H9 (cell line): Measurements from ENCODE around the gene GJB2. TPM values are rescaled to one million over a fixed set of nuclear protein-coding genes. Genes with fewer than 3 reads are reported as not detected.

Experiments used
- DNase-seq: peaks from one replicate; pipeline ENCODE4 v3.0.0-alpha.2; 2017
- H2AFZ ChIP-seq: one replicate; pipeline ENCODE4 v1.6.1; 2013; ENCODE audit warnings: mild to moderate bottlenecking, low read length, control low read depth, moderate library complexity
- H2AK5ac ChIP-seq: 2 replicates; pipeline ENCODE4 v1.6.1; 2013; ENCODE audit warnings: low read length, control low read depth, mixed read lengths; ENCODE audit not compliant: insufficient read length
- H2BK120ac ChIP-seq: one replicate; pipeline ENCODE4 v1.6.1; 2013; ENCODE audit warnings: low read depth, mild to moderate bottlenecking, low read length, control low read depth, inconsistent platforms; ENCODE audit not compliant: poor library complexity, severe bottlenecking
- H2BK12ac ChIP-seq: 2 replicates; pipeline ENCODE4 v1.6.1; 2013; ENCODE audit warnings: low read length, control low read depth, mixed read lengths, low read depth; ENCODE audit not compliant: insufficient read length
- H2BK15ac ChIP-seq: 2 replicates; pipeline ENCODE4 v1.6.1; 2013; ENCODE audit warnings: low read depth, low read length, control low read depth
- H2BK20ac ChIP-seq: one replicate; pipeline ENCODE4 v1.6.1; 2013; ENCODE audit warnings: low read depth, mild to moderate bottlenecking, low read length, control low read depth, inconsistent platforms; ENCODE audit not compliant: poor library complexity, severe bottlenecking
- H2BK5ac ChIP-seq: 2 replicates; pipeline ENCODE4 v1.6.1; 2013; ENCODE audit warnings: low read length, control low read depth, mixed read lengths; ENCODE audit not compliant: insufficient read length
- H3K14ac ChIP-seq: 2 replicates; pipeline ENCODE4 v1.6.1; 2013; ENCODE audit warnings: low read length, control low read depth; ENCODE audit not compliant: insufficient read depth
- H3K18ac ChIP-seq: 2 replicates; pipeline ENCODE4 v1.6.1; 2013; ENCODE audit warnings: low read depth, mild to moderate bottlenecking, mixed read lengths, low read length, control low read depth; ENCODE audit not compliant: insufficient read length
- H3K23ac ChIP-seq: 2 replicates; pipeline ENCODE4 v1.6.1; 2013; ENCODE audit warnings: low read length, control low read depth, mixed read lengths, low read depth; ENCODE audit not compliant: insufficient read length
- H3K23me2 ChIP-seq: 2 replicates; pipeline ENCODE4 v1.6.1; 2013; ENCODE audit warnings: low read depth, mild to moderate bottlenecking, mixed read lengths, low read length, control low read depth; ENCODE audit not compliant: insufficient read length, poor library complexity, severe bottlenecking
- H3K27ac ChIP-seq: 2 replicates; pipeline ENCODE4 v1.5.1; 2013; ENCODE audit warnings: low read length, control low read depth, mixed read lengths, low read depth; ENCODE audit not compliant: insufficient read length
- H3K27me3 ChIP-seq: 2 replicates; pipeline ENCODE4 v1.6.1; 2013; ENCODE audit warnings: low read length, control low read depth, inconsistent platforms; ENCODE audit not compliant: insufficient read depth
- H3K4ac ChIP-seq: 2 replicates; pipeline ENCODE4 v1.6.1; 2013; ENCODE audit warnings: low read depth, mild to moderate bottlenecking, control low read depth, inconsistent platforms, low read length, moderate library complexity
- H3K4me1 ChIP-seq: 2 replicates; pipeline ENCODE4 v1.6.1; 2013; ENCODE audit warnings: low read length, control low read depth, inconsistent platforms; ENCODE audit not compliant: insufficient read depth
- H3K4me2 ChIP-seq: 2 replicates; pipeline ENCODE4 v1.6.1; 2013; ENCODE audit warnings: low read length, control low read depth, mixed read lengths; ENCODE audit not compliant: insufficient read length, insufficient read depth
- H3K56ac ChIP-seq: 2 replicates; pipeline ENCODE4 v1.6.1; 2013; ENCODE audit warnings: low read depth, mild to moderate bottlenecking, mixed read lengths, low read length, control low read depth; ENCODE audit not compliant: insufficient read length
- H3K79me1 ChIP-seq: 2 replicates; pipeline ENCODE4 v1.6.1; 2013; ENCODE audit warnings: low read depth, mild to moderate bottlenecking, moderate library complexity, low read length, control low read depth, inconsistent platforms; ENCODE audit not compliant: insufficient read depth, poor library complexity, severe bottlenecking
- H3K79me2 ChIP-seq: 2 replicates; pipeline ENCODE4 v1.6.1; 2013; ENCODE audit warnings: low read length, control low read depth, inconsistent platforms; ENCODE audit not compliant: insufficient read depth
- H3K9ac ChIP-seq: 2 replicates; pipeline ENCODE4 v1.6.1; 2013; ENCODE audit warnings: low read length, control low read depth, mixed read lengths; ENCODE audit not compliant: insufficient read length; ENCODE audit errors: extremely low read depth
- H3K9me3 ChIP-seq: one replicate; pipeline ENCODE4 v1.6.1; 2013; ENCODE audit warnings: low read depth, low read length, inconsistent platforms; ENCODE audit not compliant: control insufficient read depth
- H3T11ph ChIP-seq: one replicate; pipeline ENCODE4 v1.6.1; 2013; ENCODE audit warnings: mild to moderate bottlenecking, low read length, control low read depth, inconsistent platforms
- H4K20me1 ChIP-seq: one replicate; pipeline ENCODE4 v1.6.1; 2013; ENCODE audit not compliant: control insufficient read depth, insufficient read length, insufficient read depth
- H4K5ac ChIP-seq: 2 replicates; pipeline ENCODE4 v1.6.1; 2013; ENCODE audit warnings: low read depth, mild to moderate bottlenecking, mixed read lengths, low read length, control low read depth; ENCODE audit not compliant: insufficient read length
- H4K8ac ChIP-seq: replicated peaks from 2 replicates; pipeline ENCODE4 v1.6.1; 2013; ENCODE audit warnings: low read length, control low read depth, mixed read lengths, low read depth; ENCODE audit not compliant: insufficient read length
- H4K91ac ChIP-seq: 2 replicates; pipeline ENCODE4 v1.6.1; 2013; ENCODE audit warnings: low read depth, mild to moderate bottlenecking, moderate library complexity, mixed read lengths, low read length, control low read depth; ENCODE audit not compliant: insufficient read length
- H3K27ac Mint-ChIP-seq, 3 experiments: 2 replicates in 2 of 3; 3 replicates in 1 of 3; pipeline ENCODE4 v1.8.0; 2020 to 2021; ENCODE audit warnings: mixed read lengths in 3 of 3, mild to moderate bottlenecking in 1 of 3, moderate library complexity in 1 of 3
- H3K27me3 Mint-ChIP-seq: 2 replicates; pipeline ENCODE4 v1.8.0; 2021; ENCODE audit warnings: low read depth, mild to moderate bottlenecking, moderate library complexity, mixed read lengths
- H3K36me3 Mint-ChIP-seq, 3 experiments: 2 replicates in 2 of 3; 3 replicates in 1 of 3; pipeline ENCODE4 v1.8.0; 2020 to 2021; ENCODE audit warnings: low read depth in 3 of 3, mixed read lengths in 3 of 3; ENCODE audit not compliant: insufficient read depth in 1 of 3
- H3K4me1 Mint-ChIP-seq, 2 experiments: 2 replicates each; pipeline ENCODE4 v1.8.0; 2020; ENCODE audit warnings: mixed read lengths in 2 of 2
- H3K4me3 Mint-ChIP-seq, 2 experiments: 2 replicates in 1 of 2; 3 replicates in 1 of 2; pipeline ENCODE4 v1.8.0; 2020 to 2021; ENCODE audit warnings: mild to moderate bottlenecking in 2 of 2, mixed read lengths in 2 of 2, moderate library complexity in 1 of 2
- H3K9me3 Mint-ChIP-seq, 2 experiments: 2 replicates in 1 of 2; 3 replicates in 1 of 2; pipeline ENCODE4 v1.8.0; 2020; ENCODE audit warnings: mild to moderate bottlenecking in 2 of 2, mixed read lengths in 2 of 2, moderate library complexity in 1 of 2
- CTCF ChIP-seq: fragments of 200-600 bp; sonication (generic); conservative IDR thresholded peaks from 3 replicates; pipeline ENCODE4 v1.8.0; 2021; ENCODE audit warnings: antibody characterized with exemption, mild to moderate bottlenecking
- WGBS: extraction: QIAGEN DNeasy Blood & Tissue Kit; methylation state at CpG from one replicate; pipeline ENCODE4 v1.1.7; 2013; ENCODE audit warnings: missing lambda C conversion rate, low lambda C conversion rate, mixed read lengths; ENCODE audit not compliant: insufficient read length; ENCODE audit errors: extremely low coverage; 5-methylcytosine and 5-hydroxymethylcytosine counted together
- long read RNA-seq: library from polyadenylated mRNA; unstranded; transcript quantifications from one replicate; pipeline ENCODE4 v2.0.0, GENCODE V29; 2020
- total RNA-seq: library from RNA; stranded (reverse); gene quantifications from 2 replicates; pipeline ENCODE4 v1.2.1, GENCODE V29; 2021

Gene GJB2
- 0.28 and 0.59 TPM in 2 replicates for total RNA-seq
- long read RNA-seq, partial matches to known transcripts: 0 of 2 reads
- long read RNA-seq, other reads (novel, unspliced or antisense): 0 of 2 reads

- no peak within 1 kb of the TSS for H3K4ac ChIP-seq
- WGBS: no CpG with 5 or more reads among the region's 39 CpGs
- no peak within 1 kb of the TSS for H4K8ac ChIP-seq
- no peak within 1 kb of the TSS for H2BK120ac ChIP-seq
- H3K36me3 Mint-ChIP-seq: no peaks in the 10 kb centered on the region
- H3K14ac ChIP-seq: no peak within 1 kb of the TSS; the same call in 1 of the 2 replicates
- no peak within 1 kb of the TSS for H3K18ac ChIP-seq
- no peaks in the 10 kb centered on the region for H3K4me1 ChIP-seq
- H3K27me3 ChIP-seq: peaks cover 51% of the 10 kb centered on the region
- H2BK5ac ChIP-seq: no peak within 1 kb of the TSS
- peaks cover 11 to 25% of the 10 kb centered on the region in 2 experiments for H3K4me1 Mint-ChIP-seq
- H3K79me2 ChIP-seq: no peaks in the 10 kb centered on the region
- no peak within 1 kb of the TSS for H2BK12ac ChIP-seq
- no peak within 1 kb of the TSS for H4K5ac ChIP-seq
- H3K23me2 ChIP-seq: peaks cover 18% of the 10 kb centered on the region
- H3K27ac Mint-ChIP-seq: no peak within 1 kb of the TSS
- no peaks in the 10 kb centered on the region for H3K79me1 ChIP-seq
- no peak within 1 kb of the TSS for H3K27ac ChIP-seq
- H3K4me3 Mint-ChIP-seq: peak within 1 kb of the TSS; percentile 58 to 77
- no peak within 1 kb of the TSS for H3K23ac ChIP-seq
- no peak within 1 kb of the TSS for H2AFZ ChIP-seq
- H3T11ph ChIP-seq: no peak within 1 kb of the TSS
- H4K91ac ChIP-seq: no peak within 1 kb of the TSS
- no peak within 1 kb of the TSS for H3K9ac ChIP-seq
- H3K4me2 ChIP-seq: peak within 1 kb of the TSS; percentile 55
- no peak within 1 kb of the TSS for H2AK5ac ChIP-seq
- H3K9me3 ChIP-seq: no peaks in the 10 kb centered on the region
- H3K9me3 Mint-ChIP-seq: 0 out of 5 replicates have a peak, but pooled peaks cover 0 to 2% of the 10 kb centered on the region in 2 experiments
- H3K56ac ChIP-seq: no peak within 1 kb of the TSS
- peaks cover 96% of the 10 kb centered on the region for H3K27me3 Mint-ChIP-seq
- no peak for DNase-seq
- H2BK15ac ChIP-seq: no peak within 1 kb of the TSS
- no peak within 1 kb of the TSS for H2BK20ac ChIP-seq
- TF ChIP-seq CTCF: no peak
- peaks cover 2% of the 10 kb centered on the region for H4K20me1 ChIP-seq
Observed at GRCh38 chr13:20192836-20193161, at the start of gene GJB2. GJB2 (minus strand) TSS chr13:20192938; CDS start chr13:20189581, 3,357 bp downstream.
